ENCODE measurements around the gene TOR1A.
"Not testable (repeated sequence)": the region's sequence is repeated elsewhere in the genome, so short reads cannot be mapped to it uniquely, and the experiment has no call there.

The TOR1A gene

GRCh38 chr9:129779560-129780190, 44.3 kb downstream of the TOR1A start:
- no peak for DNase-seq

- no peak for DNase-seq
These were observed 45.5 kb downstream of the TOR1A start for GRCh38 chr9:129778469-129778868.

GRCh38 chr9:129777769-129778130, 46.2 kb downstream of the TOR1A start:
- no peak for DNase-seq

GRCh38 chr9:129776938-129777768, 46.8 kb downstream of the TOR1A start:
- no peak for DNase-seq

- no peak for DNase-seq
These were observed 47.4 kb downstream of the TOR1A start for GRCh38 chr9:129776566-129776937.

GRCh38 chr9:129776096-129776495, 47.8 kb downstream of the TOR1A start:
- not testable (repeated sequence) for DNase-seq

- DNase-seq, result no peak
These were observed 48.5 kb downstream of the TOR1A start for GRCh38 chr9:129775448-129775798.

- DNase-seq, result no peak
These were observed 49.0 kb downstream of the TOR1A start for GRCh38 chr9:129774791-129775447.

GRCh38 chr9:129773262-129774048, 50.5 kb downstream of the TOR1A start:
- no peak for DNase-seq

GRCh38 chr9:129770741-129771140, 53.2 kb downstream of the TOR1A start:
- DNase-seq, result no peak

- no peak for DNase-seq
These were observed 54.3 kb downstream of the TOR1A start for GRCh38 chr9:129769669-129770068.

GRCh38 chr9:129768486-129768885, 55.5 kb downstream of the TOR1A start:
- DNase-seq, result no peak

- no peak for DNase-seq
These were observed 58.1 kb downstream of the TOR1A start for GRCh38 chr9:129765764-129766317.

- DNase-seq, result no peak
These were observed 60.7 kb downstream of the TOR1A start for GRCh38 chr9:129762985-129763926.
